Measurements from ENCODE around the gene ESYT2. TPM values are rescaled to one million over a fixed set of nuclear protein-coding genes. Genes with fewer than 3 reads are reported as not detected.

The ESYT2 gene
- total and polyA plus RNA-seq, 2 donors (not counting 1 experiment from before 2014, with no cell fraction given), result 66.0 to 93.0 TPM

DNA sequence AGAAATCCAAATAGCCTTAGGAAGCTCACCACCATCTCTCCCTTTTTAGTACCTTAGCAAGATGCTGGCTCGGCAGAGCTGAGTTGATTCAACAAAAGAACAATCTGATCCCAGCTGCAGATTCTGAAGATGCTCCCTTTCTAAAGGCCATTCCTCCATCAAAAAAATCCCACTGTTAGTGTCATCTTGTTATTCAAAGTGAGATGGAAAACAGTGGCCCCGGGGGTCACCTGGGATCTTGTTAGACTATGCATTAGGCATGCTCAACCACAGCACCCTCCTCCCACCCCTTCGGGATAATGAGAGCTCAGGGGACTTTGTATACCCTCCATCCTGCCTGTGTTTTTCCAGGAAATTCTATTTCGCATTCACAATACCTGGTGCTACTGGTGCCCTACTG is 127.1 kb downstream of the ESYT2 start:
- TF ChIP-seq, protein P1, sequence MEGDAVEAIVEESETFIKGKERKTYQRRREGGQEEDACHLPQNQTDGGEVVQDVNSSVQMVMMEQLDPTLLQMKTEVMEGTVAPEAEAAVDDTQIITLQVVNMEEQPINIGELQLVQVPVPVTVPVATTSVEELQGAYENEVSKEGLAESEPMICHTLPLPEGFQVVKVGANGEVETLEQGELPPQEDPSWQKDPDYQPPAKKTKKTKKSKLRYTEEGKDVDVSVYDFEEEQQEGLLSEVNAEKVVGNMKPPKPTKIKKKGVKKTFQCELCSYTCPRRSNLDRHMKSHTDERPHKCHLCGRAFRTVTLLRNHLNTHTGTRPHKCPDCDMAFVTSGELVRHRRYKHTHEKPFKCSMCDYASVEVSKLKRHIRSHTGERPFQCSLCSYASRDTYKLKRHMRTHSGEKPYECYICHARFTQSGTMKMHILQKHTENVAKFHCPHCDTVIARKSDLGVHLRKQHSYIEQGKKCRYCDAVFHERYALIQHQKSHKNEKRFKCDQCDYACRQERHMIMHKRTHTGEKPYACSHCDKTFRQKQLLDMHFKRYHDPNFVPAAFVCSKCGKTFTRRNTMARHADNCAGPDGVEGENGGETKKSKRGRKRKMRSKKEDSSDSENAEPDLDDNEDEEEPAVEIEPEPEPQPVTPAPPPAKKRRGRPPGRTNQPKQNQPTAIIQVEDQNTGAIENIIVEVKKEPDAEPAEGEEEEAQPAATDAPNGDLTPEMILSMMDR (conservative IDR thresholded peaks at IDR 0.05 in 1 of 2, IDR thresholded peaks at IDR 0.05 in 1 of 2; ENCODE audit: low read depth in 1 of 2, low read length in 2 of 2), result no peak
- no peak for TF ChIP-seq EZH2 (IDR thresholded peaks at IDR 0.05; ENCODE audit: low read length, missing control alignments)
- Histone ChIP-seq H3K4me3 (replicated peaks in 1 of 4; ENCODE audit: control extremely low read depth in 1 of 4, insufficient read depth in 1 of 4, low read depth in 3 of 4, low read length in 4 of 4) (no peak overlapping the region), H3K27ac (ENCODE audit: insufficient read depth, low read length) (no peak overlapping the region), H3K27me3 (ENCODE audit: control insufficient read depth, insufficient read depth, low read length) (no peaks in the 10 kb centered on the region), H3K79me2 (ENCODE audit: control insufficient read depth, insufficient read depth, low read length) (peaks cover 64% of the 10 kb centered on the region), H3K4me1 (ENCODE audit: control insufficient read depth, extremely low read depth, insufficient read depth, low read length) (peaks cover 5% of the 10 kb centered on the region), H3K36me3 (ENCODE audit: control insufficient read depth, insufficient read depth, low read length) (no peaks in the 10 kb centered on the region), H2AFZ (ENCODE audit: low read length) (peak overlapping the region; percentile 5), H3K4me2 (ENCODE audit: extremely low read depth, insufficient read depth, low read length) (no peak overlapping the region), H4K20me1 (ENCODE audit: control insufficient read depth, extremely low read depth, insufficient read depth, low read length) (no peaks in the 10 kb centered on the region), H3K9ac (ENCODE audit: insufficient read depth, low read length) (no peak overlapping the region), H3K9me3 (ENCODE audit: control insufficient read depth, insufficient read depth, low read depth, low read length) (no peaks in the 10 kb centered on the region)
- no peak for DNase-seq (ENCODE audit: low read depth in 2 of 2)

DNA sequence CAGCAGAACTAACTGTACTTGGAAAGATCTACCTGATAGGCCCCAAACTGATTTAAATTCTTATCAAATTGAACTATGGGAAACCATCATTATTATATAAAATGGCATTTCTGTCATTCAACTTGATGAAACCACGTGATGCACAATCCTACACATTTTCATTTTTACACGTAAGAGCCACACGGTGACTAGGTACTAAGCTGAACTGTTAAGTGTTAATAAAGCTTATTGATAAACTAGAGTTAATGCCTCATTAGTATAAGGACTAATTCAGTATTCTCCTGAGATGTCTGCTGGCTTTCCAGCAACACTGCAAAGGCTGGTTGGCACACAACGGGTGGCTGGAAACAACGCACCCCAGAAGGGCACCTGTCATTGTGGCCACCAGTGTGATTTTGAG is 129.3 kb downstream of the ESYT2 start:
- peaks cover 81% of the 10 kb centered on the region for H3K79me2 ChIP-seq (ENCODE audit: control insufficient read depth, insufficient read depth, low read length)
- no peak overlapping the region for H3K9ac ChIP-seq (ENCODE audit: insufficient read depth, low read length)
- H2AFZ ChIP-seq (ENCODE audit: low read length), result no peak overlapping the region
- H3K9me3 ChIP-seq (ENCODE audit: control insufficient read depth, insufficient read depth, low read depth, low read length), result no peaks in the 10 kb centered on the region
- no peak for TF ChIP-seq EZH2 (IDR thresholded peaks at IDR 0.05; ENCODE audit: low read length, missing control alignments)
- TF ChIP-seq, protein P1 (conservative IDR thresholded peaks at IDR 0.05 in 1 of 2, IDR thresholded peaks at IDR 0.05 in 1 of 2; ENCODE audit: low read depth in 1 of 2, low read length in 2 of 2), result no peak
- H3K36me3 ChIP-seq (ENCODE audit: control insufficient read depth, insufficient read depth, low read length), result no peaks in the 10 kb centered on the region
- H3K4me1 ChIP-seq (ENCODE audit: control insufficient read depth, extremely low read depth, insufficient read depth, low read length), result peaks cover 5% of the 10 kb centered on the region
- no peak for DNase-seq (ENCODE audit: low read depth in 2 of 2)
- H3K27me3 ChIP-seq (ENCODE audit: control insufficient read depth, insufficient read depth, low read length), result no peaks in the 10 kb centered on the region
- no peak overlapping the region for H3K4me2 ChIP-seq (ENCODE audit: extremely low read depth, insufficient read depth, low read length)
- H3K4me3 ChIP-seq (replicated peaks in 1 of 4; ENCODE audit: control extremely low read depth in 1 of 4, insufficient read depth in 1 of 4, low read depth in 3 of 4, low read length in 4 of 4), result no peak overlapping the region
- no peaks in the 10 kb centered on the region for H4K20me1 ChIP-seq (ENCODE audit: control insufficient read depth, extremely low read depth, insufficient read depth, low read length)
- H3K27ac ChIP-seq (ENCODE audit: insufficient read depth, low read length), result no peak overlapping the region

DNA sequence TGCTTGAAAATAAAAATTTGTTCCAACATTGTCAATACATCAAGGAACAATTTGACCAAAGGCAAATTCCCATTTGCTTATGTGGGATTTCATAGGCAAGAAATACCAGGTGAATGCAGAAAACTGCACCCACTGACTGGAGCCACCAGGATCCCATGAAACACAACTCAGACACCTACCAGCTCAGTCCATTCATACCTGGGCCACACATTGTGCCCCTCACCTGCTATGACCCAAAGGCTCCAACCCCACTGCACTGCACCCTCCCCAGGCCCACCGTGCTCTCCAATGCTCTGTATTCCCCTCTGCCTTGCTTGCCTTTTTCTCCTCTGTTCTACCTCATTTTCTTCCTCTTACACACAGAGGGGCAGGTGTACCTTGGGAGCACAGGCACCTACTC is 130.0 kb downstream of the ESYT2 start:
- TF ChIP-seq, protein P1 (conservative IDR thresholded peaks at IDR 0.05 in 1 of 2, IDR thresholded peaks at IDR 0.05 in 1 of 2; ENCODE audit: low read depth in 1 of 2, low read length in 2 of 2), result no peak
- no peak for TF ChIP-seq EZH2 (IDR thresholded peaks at IDR 0.05; ENCODE audit: low read length, missing control alignments)
- no peak overlapping the region for H3K4me3 ChIP-seq (replicated peaks in 1 of 4; ENCODE audit: control extremely low read depth in 1 of 4, insufficient read depth in 1 of 4, low read depth in 3 of 4, low read length in 4 of 4)
- H3K27ac ChIP-seq (ENCODE audit: insufficient read depth, low read length), result no peak overlapping the region
- no peaks in the 10 kb centered on the region for H3K36me3 ChIP-seq (ENCODE audit: control insufficient read depth, insufficient read depth, low read length)
- H3K4me2 ChIP-seq (ENCODE audit: extremely low read depth, insufficient read depth, low read length), result no peak overlapping the region
- no peak overlapping the region for H2AFZ ChIP-seq (ENCODE audit: low read length)
- H3K4me1 ChIP-seq (ENCODE audit: control insufficient read depth, extremely low read depth, insufficient read depth, low read length), result peaks cover 5% of the 10 kb centered on the region
- H3K79me2 ChIP-seq (ENCODE audit: control insufficient read depth, insufficient read depth, low read length), result peaks cover 84% of the 10 kb centered on the region
- no peaks in the 10 kb centered on the region for H4K20me1 ChIP-seq (ENCODE audit: control insufficient read depth, extremely low read depth, insufficient read depth, low read length)
- no peak overlapping the region for H3K9ac ChIP-seq (ENCODE audit: insufficient read depth, low read length)
- no peaks in the 10 kb centered on the region for H3K27me3 ChIP-seq (ENCODE audit: control insufficient read depth, insufficient read depth, low read length)
- H3K9me3 ChIP-seq (ENCODE audit: control insufficient read depth, insufficient read depth, low read depth, low read length), result no peaks in the 10 kb centered on the region
- no peak for DNase-seq (ENCODE audit: low read depth in 2 of 2)

Measured in fibroblast of lung (primary cell).